Osteocyte (in vitro differentiated cells): Measurements from ENCODE around the gene BRIP1. TPM values are rescaled to one million over a fixed set of nuclear protein-coding genes. Genes with fewer than 3 reads are reported as not detected.

ENCODE experiments used
- DNase-seq: peaks from one replicate; pipeline ENCODE4 v3.0.0; 2021; ENCODE audit warnings: mixed read lengths; ENCODE audit not compliant: unreplicated experiment; ENCODE audit errors: extremely low spot score
- H3K27ac Mint-ChIP-seq: one replicate; pipeline ENCODE4 v1.8.0; 2021; ENCODE audit warnings: mild to moderate bottlenecking, mixed read lengths; ENCODE audit not compliant: unreplicated experiment
- H3K27me3 Mint-ChIP-seq: one replicate; pipeline ENCODE4 v1.8.0; 2021; ENCODE audit warnings: mixed read lengths; ENCODE audit not compliant: unreplicated experiment
- H3K36me3 Mint-ChIP-seq: one replicate; pipeline ENCODE4 v1.8.0; 2021; ENCODE audit warnings: mixed read lengths; ENCODE audit not compliant: unreplicated experiment
- H3K4me1 Mint-ChIP-seq: one replicate; pipeline ENCODE4 v1.8.0; 2021; ENCODE audit warnings: mixed read lengths; ENCODE audit not compliant: unreplicated experiment
- H3K4me3 Mint-ChIP-seq: one replicate; pipeline ENCODE4 v1.8.0; 2021; ENCODE audit warnings: mild to moderate bottlenecking, moderate library complexity, mixed read lengths; ENCODE audit not compliant: unreplicated experiment
- H3K9me3 Mint-ChIP-seq: one replicate; pipeline ENCODE4 v1.8.0; 2021; ENCODE audit warnings: mixed read lengths; ENCODE audit not compliant: unreplicated experiment
- total RNA-seq: library from RNA; stranded (reverse); gene quantifications from 2 replicates; pipeline ENCODE4 v1.2.1, GENCODE V29; 2021
- TF ChIP-seq, protein P1 (sequence below): fragments of 200-600 bp; sonication (generic); IDR thresholded peaks from 2 replicates; pipeline ENCODE4 v1.5.0; 2021; ENCODE audit warnings: antibody characterized with exemption, mild to moderate bottlenecking, moderate library complexity

Gene BRIP1
- total RNA-seq, 1 donor from 2014 or later, result 4.6 TPM

DNA sequence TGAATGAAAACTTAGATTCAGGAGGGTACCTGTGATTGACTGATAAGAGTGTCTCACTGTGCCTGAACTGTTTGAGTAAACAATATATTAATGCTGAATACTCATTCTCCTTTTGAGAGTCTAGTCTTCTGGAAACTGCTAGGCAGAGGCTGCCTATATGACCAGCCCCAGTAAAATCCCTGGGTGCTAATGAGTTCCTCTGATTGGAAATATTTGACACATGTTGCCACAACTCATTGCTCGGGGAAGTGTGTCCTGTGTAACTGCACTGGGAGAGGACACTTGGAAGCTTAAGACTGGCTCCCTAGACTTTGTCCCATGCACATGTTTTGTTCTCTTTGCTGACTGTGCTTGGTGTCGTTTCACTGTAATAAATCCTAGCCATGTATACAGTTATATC is 163.6 kb downstream of the BRIP1 start:
- no peaks in the 10 kb centered on the region for H3K4me1 Mint-ChIP-seq
- no peak overlapping the region for H3K4me3 Mint-ChIP-seq
- H3K27me3 Mint-ChIP-seq, result no peaks in the 10 kb centered on the region
- H3K9me3 Mint-ChIP-seq, result peaks cover 69% of the 10 kb centered on the region
- DNase-seq, result no peak
- peaks cover 37% of the 10 kb centered on the region for H3K36me3 Mint-ChIP-seq
- TF ChIP-seq, protein P1, sequence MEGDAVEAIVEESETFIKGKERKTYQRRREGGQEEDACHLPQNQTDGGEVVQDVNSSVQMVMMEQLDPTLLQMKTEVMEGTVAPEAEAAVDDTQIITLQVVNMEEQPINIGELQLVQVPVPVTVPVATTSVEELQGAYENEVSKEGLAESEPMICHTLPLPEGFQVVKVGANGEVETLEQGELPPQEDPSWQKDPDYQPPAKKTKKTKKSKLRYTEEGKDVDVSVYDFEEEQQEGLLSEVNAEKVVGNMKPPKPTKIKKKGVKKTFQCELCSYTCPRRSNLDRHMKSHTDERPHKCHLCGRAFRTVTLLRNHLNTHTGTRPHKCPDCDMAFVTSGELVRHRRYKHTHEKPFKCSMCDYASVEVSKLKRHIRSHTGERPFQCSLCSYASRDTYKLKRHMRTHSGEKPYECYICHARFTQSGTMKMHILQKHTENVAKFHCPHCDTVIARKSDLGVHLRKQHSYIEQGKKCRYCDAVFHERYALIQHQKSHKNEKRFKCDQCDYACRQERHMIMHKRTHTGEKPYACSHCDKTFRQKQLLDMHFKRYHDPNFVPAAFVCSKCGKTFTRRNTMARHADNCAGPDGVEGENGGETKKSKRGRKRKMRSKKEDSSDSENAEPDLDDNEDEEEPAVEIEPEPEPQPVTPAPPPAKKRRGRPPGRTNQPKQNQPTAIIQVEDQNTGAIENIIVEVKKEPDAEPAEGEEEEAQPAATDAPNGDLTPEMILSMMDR, result no peak
- H3K27ac Mint-ChIP-seq, result no peak overlapping the region

DNA sequence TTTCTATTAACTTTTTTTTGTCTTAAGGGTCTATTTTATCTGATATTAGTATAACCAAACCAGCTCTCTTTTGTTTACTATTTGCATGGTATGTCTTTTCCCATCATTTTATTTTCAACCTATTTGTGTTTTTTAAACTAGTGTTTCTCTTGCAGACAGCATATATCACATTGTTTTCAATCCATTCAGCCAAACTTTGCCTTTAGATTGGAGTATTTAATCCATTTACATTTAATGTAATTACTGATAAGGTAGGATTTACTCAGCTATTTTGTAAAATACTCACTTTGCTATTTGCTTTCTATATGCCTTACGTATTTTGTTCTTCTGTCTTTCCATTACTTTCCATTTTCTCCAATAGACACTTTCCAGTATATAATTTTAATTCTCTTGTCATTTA is 164.3 kb downstream of the BRIP1 start:
- no peak overlapping the region for H3K27ac Mint-ChIP-seq
- H3K4me1 Mint-ChIP-seq, result peaks cover 3% of the 10 kb centered on the region
- H3K4me3 Mint-ChIP-seq, result no peak overlapping the region
- H3K36me3 Mint-ChIP-seq, result peaks cover 37% of the 10 kb centered on the region
- peaks cover 68% of the 10 kb centered on the region for H3K9me3 Mint-ChIP-seq
- DNase-seq, result no peak
- TF ChIP-seq, protein P1, result no peak
- no peaks in the 10 kb centered on the region for H3K27me3 Mint-ChIP-seq

DNA sequence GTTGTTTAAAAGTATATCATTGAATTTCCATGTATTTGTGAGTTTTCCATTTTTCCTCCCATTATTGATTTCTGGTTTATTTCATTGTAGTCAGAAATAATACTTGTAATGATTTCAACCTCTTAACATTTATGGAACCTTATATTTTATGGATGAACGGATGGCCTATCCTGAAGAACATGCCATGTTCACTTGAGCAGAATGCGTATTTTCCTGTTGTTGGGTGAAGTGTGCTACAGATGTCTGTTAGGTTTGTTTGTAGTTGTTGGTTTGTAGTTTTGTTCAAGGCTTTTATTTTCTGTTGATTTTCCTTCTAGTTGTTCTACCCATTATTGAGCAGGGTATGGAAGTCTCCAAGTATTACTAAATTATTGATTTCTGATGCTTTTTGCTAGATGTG is 165.1 kb downstream of the BRIP1 start:
- Mint-ChIP-seq H3K27me3 (no peaks in the 10 kb centered on the region), H3K4me1 (peaks cover 3% of the 10 kb centered on the region), H3K4me3 (no peak overlapping the region), H3K9me3 (peaks cover 60% of the 10 kb centered on the region), H3K36me3 (peaks cover 37% of the 10 kb centered on the region), H3K27ac (no peak overlapping the region)
- DNase-seq, result no peak
- TF ChIP-seq, protein P1, result no peak

DNA sequence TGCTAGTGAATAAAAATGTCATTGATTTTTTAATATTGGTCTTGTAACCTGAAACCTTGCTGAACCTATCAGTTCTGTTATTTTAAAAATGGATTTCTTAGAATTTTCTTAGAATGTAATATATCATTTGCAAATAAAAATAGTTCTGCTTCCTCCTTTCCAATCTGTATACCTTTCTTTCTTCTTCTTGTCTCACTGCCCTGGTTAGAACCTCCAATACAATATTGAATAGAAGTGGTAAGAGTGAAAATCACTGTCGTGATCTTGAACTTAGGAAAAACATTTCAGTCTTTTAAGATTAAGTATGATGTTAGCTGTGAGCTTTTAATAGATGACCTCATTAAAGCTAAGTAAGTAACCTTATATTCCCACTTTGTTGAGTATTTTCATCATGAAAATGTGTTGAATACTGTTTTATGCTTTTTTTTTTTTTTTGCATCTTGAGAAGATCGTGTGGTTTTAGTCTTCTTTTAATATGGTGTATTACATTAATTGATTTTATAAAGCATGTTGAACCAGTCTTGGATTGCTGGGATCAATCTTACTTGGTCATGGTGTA is 167.5 kb downstream of the BRIP1 start:
- DNase-seq, result no peak
- Mint-ChIP-seq H3K9me3 (peaks cover 38% of the 10 kb centered on the region), H3K4me1 (peaks cover 3% of the 10 kb centered on the region), H3K27me3 (no peaks in the 10 kb centered on the region), H3K36me3 (peaks cover 27% of the 10 kb centered on the region), H3K4me3 (no peak overlapping the region), H3K27ac (no peak overlapping the region)
- TF ChIP-seq, protein P1, result no peak

DNA sequence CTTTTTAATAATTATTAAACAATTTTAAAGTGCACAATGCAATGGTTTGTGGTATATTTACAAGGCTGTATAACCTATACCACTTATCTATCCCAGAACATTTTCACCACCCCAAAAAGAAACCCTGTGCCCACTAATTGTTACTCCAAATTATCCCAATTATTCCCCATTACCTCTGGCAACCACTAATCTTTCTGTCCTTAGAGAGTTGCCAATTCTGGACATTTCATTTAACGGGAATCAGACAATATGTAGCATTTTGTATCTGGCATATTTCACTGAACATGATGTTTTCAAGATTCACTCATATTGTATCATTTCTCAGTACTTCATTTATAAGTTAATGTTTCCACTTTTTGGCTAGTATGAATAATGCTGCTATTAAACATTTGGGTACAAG is 169.2 kb downstream of the BRIP1 start:
- peaks cover 22% of the 10 kb centered on the region for H3K9me3 Mint-ChIP-seq
- no peaks in the 10 kb centered on the region for H3K27me3 Mint-ChIP-seq
- H3K36me3 Mint-ChIP-seq, result peaks cover 20% of the 10 kb centered on the region
- H3K27ac Mint-ChIP-seq, result no peak overlapping the region
- H3K4me1 Mint-ChIP-seq, result peaks cover 3% of the 10 kb centered on the region
- DNase-seq, result no peak
- H3K4me3 Mint-ChIP-seq, result no peak overlapping the region
- TF ChIP-seq, protein P1, result no peak
